BE2C (cell line): ENCODE data around the gene HAP1.

Experiments
- DNase-seq: peaks from one replicate; pipeline ENCODE4 v3.0.0-alpha.2; 2020
- H3K27me3 ChIP-seq: fragments of 250-450 bp; sonication (Bioruptor Pico); 2 replicates; pipeline ENCODE4 v1.5.1; 2020; ENCODE audit warnings: mild to moderate bottlenecking
- H3K36me3 ChIP-seq: fragments of 250-450 bp; sonication (Bioruptor Pico); 2 replicates; pipeline ENCODE4 v1.5.1; 2020; ENCODE audit warnings: mild to moderate bottlenecking
- H3K4me1 ChIP-seq: fragments of 250-450 bp; sonication (Bioruptor Pico); 2 replicates; pipeline ENCODE4 v1.5.1; 2020
- H3K4me3 ChIP-seq: 2 replicates; pipeline ENCODE4 v1.5.1; 2011; ENCODE audit warnings: low read depth, low read length
- H3K9me3 ChIP-seq: fragments of 250-450 bp; sonication (Bioruptor Pico); 2 replicates; pipeline ENCODE4 v1.5.1; 2020
- CTCF ChIP-seq: IDR thresholded peaks from 2 replicates; pipeline ENCODE4 v1.5.1; 2012; ENCODE audit warnings: mild to moderate bottlenecking, low read depth, low read length

HAP1 gene

GRCh38 chr17:41771389-41772206 lies 37.2 kb upstream of the HAP1 start:
- no peak for TF ChIP-seq CTCF
- H3K27me3 ChIP-seq, result no peaks in the 10 kb centered on the region
- H3K4me1 ChIP-seq, result peaks cover 12% of the 10 kb centered on the region
- H3K36me3 ChIP-seq, result peaks cover 15% of the 10 kb centered on the region
- no peak overlapping the region for H3K4me3 ChIP-seq
- DNase-seq, result no peak
- H3K9me3 ChIP-seq, result no peaks in the 10 kb centered on the region

GRCh38 chr17:41769985-41770384 lies 35.5 kb upstream of the HAP1 start:
- peaks cover 12% of the 10 kb centered on the region for H3K4me1 ChIP-seq
- no peak for DNase-seq
- H3K27me3 ChIP-seq, result no peaks in the 10 kb centered on the region
- no peak for TF ChIP-seq CTCF
- no peaks in the 10 kb centered on the region for H3K9me3 ChIP-seq
- H3K36me3 ChIP-seq, result peaks cover 19% of the 10 kb centered on the region
- H3K4me3 ChIP-seq, result no peak overlapping the region

GRCh38 chr17:41769346-41769862 lies 35.0 kb upstream of the HAP1 start:
- no peak for TF ChIP-seq CTCF
- Histone ChIP-seq H3K27me3 (no peaks in the 10 kb centered on the region), H3K4me1 (peaks cover 12% of the 10 kb centered on the region), H3K4me3 (no peak overlapping the region), H3K9me3 (no peaks in the 10 kb centered on the region), H3K36me3 (peaks cover 19% of the 10 kb centered on the region)
- DNase-seq, result no peak

- no peaks in the 10 kb centered on the region for H3K9me3 ChIP-seq
- DNase-seq, result no peak
- no peaks in the 10 kb centered on the region for H3K27me3 ChIP-seq
- 0 out of 2 replicates have a peak, but pooled peaks have one; percentile 2 for TF ChIP-seq CTCF
- no peak overlapping the region for H3K4me3 ChIP-seq
- peaks cover 11% of the 10 kb centered on the region for H3K4me1 ChIP-seq
- H3K36me3 ChIP-seq, result peaks cover 23% of the 10 kb centered on the region
Observed at GRCh38 chr17:41768682-41769288, 34.3 kb upstream of the HAP1 start.

GRCh38 chr17:41767324-41768042 lies 33.0 kb upstream of the HAP1 start:
- Histone ChIP-seq H3K36me3 (peaks cover 28% of the 10 kb centered on the region), H3K4me3 (no peak overlapping the region), H3K9me3 (no peaks in the 10 kb centered on the region), H3K4me1 (peaks cover 1% of the 10 kb centered on the region), H3K27me3 (no peaks in the 10 kb centered on the region)
- DNase-seq, result no peak
- no peak for TF ChIP-seq CTCF
